IMR-90 (cell line): Measurements from ENCODE around the gene NKAIN4. TPM values are rescaled to one million over a fixed set of nuclear protein-coding genes. Genes with fewer than 3 reads are reported as not detected.

Experiments used
- ATAC-seq: fragments of 200-7000 bp; cut with Tn5 transposase; 2 replicates; pipeline ENCODE4 v1.9.1; 2020; ENCODE audit warnings: low read depth, mild to moderate bottlenecking, moderate library complexity
- BruUV-seq: library from RNA; stranded (reverse); fragments of 400-500 nt; replicated peaks from 2 replicates; lab custom pipeline; 2021; lab: Mats Ljungman, UMichigan
- CTCF ChIA-PET: fragments of 300-600 bp; formaldehyde crosslinking; extraction: SDS; loops from one replicate; lab custom pipeline; 2021; ENCODE audit warnings: antibody characterized with exemption; lab: Yijun Ruan, JAX
- POLR2A ChIA-PET: fragments of 300-600 bp; sonication (Branson Sonifier 250); formaldehyde crosslinking; loops from one replicate; lab custom pipeline; 2022; ENCODE audit warnings: antibody characterized with exemption; ENCODE audit not compliant: unreplicated experiment; lab: Charles Lee
- DNase-seq: peaks from one replicate; pipeline ENCODE4 v3.0.0; 2013
- H2AFZ ChIP-seq: replicated peaks from 2 replicates; pipeline ENCODE3; 2013; ENCODE audit warnings: low read length, mild to moderate bottlenecking; ENCODE audit not compliant: poor library complexity
- H2AK5ac ChIP-seq: 2 replicates; pipeline ENCODE4 v1.6.1; 2013; ENCODE audit warnings: low read depth, low read length, inconsistent platforms
- H2AK9ac ChIP-seq: replicated peaks from 2 replicates; pipeline ENCODE3; 2013; ENCODE audit warnings: mild to moderate bottlenecking, low read depth, low read length, moderate library complexity; ENCODE audit not compliant: poor library complexity
- H2BK120ac ChIP-seq: 2 replicates; pipeline ENCODE4 v1.6.1; 2013; ENCODE audit warnings: low read depth, low read length, inconsistent platforms
- H2BK15ac ChIP-seq: 3 replicates; pipeline ENCODE4 v1.6.1; 2013; ENCODE audit warnings: low read depth, low read length, inconsistent platforms
- H2BK20ac ChIP-seq: 2 replicates; pipeline ENCODE4 v1.6.1; 2013; ENCODE audit warnings: low read depth, mild to moderate bottlenecking, inconsistent platforms, low read length, moderate library complexity
- H2BK5ac ChIP-seq: 2 replicates; pipeline ENCODE4 v1.6.1; 2013; ENCODE audit warnings: mild to moderate bottlenecking, low read depth, low read length, inconsistent platforms; ENCODE audit not compliant: poor library complexity, severe bottlenecking
- H3K14ac ChIP-seq: replicated peaks from 2 replicates; pipeline ENCODE4 v1.6.1; 2013; ENCODE audit warnings: low read depth, low read length, inconsistent platforms
- H3K18ac ChIP-seq: 2 replicates; pipeline ENCODE4 v1.6.1; 2013; ENCODE audit warnings: low read depth, low read length, control low read depth
- H3K23ac ChIP-seq: 2 replicates; pipeline ENCODE4 v1.6.1; 2013; ENCODE audit warnings: low read depth, low read length, inconsistent platforms
- H3K27ac ChIP-seq: 2 replicates; pipeline ENCODE4 v1.5.1; 2013; ENCODE audit warnings: mild to moderate bottlenecking, control low read depth, low read length; ENCODE audit not compliant: insufficient read depth
- H3K27me3 ChIP-seq: 2 replicates; pipeline ENCODE4 v1.6.1; 2013; ENCODE audit warnings: low read length; ENCODE audit not compliant: control insufficient read depth, insufficient read depth
- H3K36me3 ChIP-seq: 2 replicates; pipeline ENCODE4 v1.6.1; 2013; ENCODE audit warnings: low read length, mixed read lengths; ENCODE audit not compliant: control insufficient read depth, insufficient read depth
- H3K4ac ChIP-seq: 2 replicates; pipeline ENCODE4 v1.6.1; 2013; ENCODE audit warnings: low read depth, low read length, inconsistent platforms
- H3K4me1 ChIP-seq: 2 replicates; pipeline ENCODE4 v1.6.1; 2013; ENCODE audit warnings: low read length, mixed read lengths; ENCODE audit not compliant: control insufficient read depth, insufficient read depth
- H3K4me2 ChIP-seq: 2 replicates; pipeline ENCODE4 v1.6.1; 2013; ENCODE audit warnings: low read depth, mild to moderate bottlenecking, control low read depth, low read length, moderate library complexity
- H3K4me3 ChIP-seq: 2 replicates; pipeline ENCODE4 v1.5.1; 2013; ENCODE audit warnings: low read depth, mild to moderate bottlenecking, control low read depth, low read length, moderate library complexity; ENCODE audit not compliant: insufficient read depth
- H3K56ac ChIP-seq: 2 replicates; pipeline ENCODE4 v1.6.1; 2013; ENCODE audit warnings: low read length, inconsistent platforms; ENCODE audit not compliant: insufficient read depth; ENCODE audit errors: extremely low read depth
- H3K79me1 ChIP-seq, 2 experiments: 2 replicates each; pipeline ENCODE4 v1.6.1; 2013; ENCODE audit warnings: low read length in 2 of 2, inconsistent platforms in 1 of 2, low read depth in 1 of 2
- H3K9ac ChIP-seq: 2 replicates; pipeline ENCODE4 v1.6.1; 2013; ENCODE audit warnings: low read depth, low read length, control low read depth
- H3K9me1 ChIP-seq: 2 replicates; pipeline ENCODE4 v1.6.1; 2013; ENCODE audit warnings: low read length, inconsistent platforms; ENCODE audit not compliant: insufficient read depth
- H3K9me3 ChIP-seq: 2 replicates; pipeline ENCODE4 v1.6.1; 2013; ENCODE audit warnings: low read length; ENCODE audit not compliant: control insufficient read depth, insufficient read depth
- H4K20me1 ChIP-seq: 2 replicates; pipeline ENCODE4 v1.6.1; 2013; ENCODE audit warnings: low read length, inconsistent platforms; ENCODE audit not compliant: insufficient read depth
- H4K5ac ChIP-seq: 2 replicates; pipeline ENCODE4 v1.6.1; 2013; ENCODE audit warnings: mild to moderate bottlenecking, low read depth, low read length, control low read depth
- H4K8ac ChIP-seq, 2 experiments: 2 replicates each; pipeline ENCODE4 v1.6.1; 2013; ENCODE audit warnings: low read depth in 2 of 2, low read length in 2 of 2, control low read depth in 1 of 2, inconsistent platforms in 1 of 2
- H4K91ac ChIP-seq: 2 replicates; pipeline ENCODE4 v1.6.1; 2013; ENCODE audit warnings: low read depth, low read length, inconsistent platforms; ENCODE audit not compliant: insufficient read depth
- CHD1 ChIP-seq: IDR thresholded peaks from 2 replicates; pipeline ENCODE4 v1.6.1; 2012; ENCODE audit warnings: low read depth, low read length, improper control_type of control experiment
- CTCF ChIP-seq: conservative IDR thresholded peaks from 2 replicates; pipeline ENCODE4 v1.5.1; 2012; ENCODE audit warnings: mild to moderate bottlenecking, low read depth, low read length, improper control_type of control experiment
- ELK1 ChIP-seq: fragments of 150-350 bp; IDR thresholded peaks from 2 replicates; pipeline ENCODE4 v1.6.1; 2016; ENCODE audit warnings: low read depth, mild to moderate bottlenecking, low read length, moderate library complexity, borderline replicate concordance
- MAFK ChIP-seq: IDR thresholded peaks from 2 replicates; pipeline ENCODE4 v1.6.1; 2012; ENCODE audit warnings: low read depth, low read length, improper control_type of control experiment
- MAZ ChIP-seq: IDR thresholded peaks from 2 replicates; pipeline ENCODE4 v1.6.1; 2012; ENCODE audit warnings: low read depth, mild to moderate bottlenecking, low read length, improper control_type of control experiment, moderate library complexity, borderline replicate concordance
- POLR2A ChIP-seq: IDR thresholded peaks from 2 replicates; pipeline ENCODE4 v1.6.1; 2012; ENCODE audit warnings: mild to moderate bottlenecking, low read depth, low read length
- RFX5 ChIP-seq: IDR thresholded peaks from 2 replicates; pipeline ENCODE4 v1.8.0; 2012; ENCODE audit warnings: low read depth, mild to moderate bottlenecking, low read length, moderate library complexity
- WGBS, 2 experiments: methylation state at CpG; one replicate each; pipeline versions ENCODE4 v1.1.5 to v1.1.7; 2013; ENCODE audit warnings: missing lambda C conversion rate in 2 of 2; ENCODE audit not compliant: insufficient read length in 1 of 2; ENCODE audit errors: extremely low coverage in 2 of 2; 5-methylcytosine and 5-hydroxymethylcytosine counted together
- dilution Hi-C: fragments of 300-500 bp; cut with HindIII; formaldehyde crosslinking; loops from one replicate; pipeline ENCODE4 v1.14.3; 2018; ENCODE audit warnings: low sequenced_read_pairs; ENCODE audit not compliant: unreplicated experiment
- in situ Hi-C: fragments of 300-500 bp; cut with MboI; formaldehyde crosslinking; loops from 3 replicates; pipeline ENCODE4 v1.14.3; 2019; ENCODE audit warnings: low sequenced_read_pairs, inconsistent platforms, mixed read lengths
- intact Hi-C: fragments of 100-400 bp; cut with micrococcal nuclease; formaldehyde crosslinking; loops from 2 replicates; pipeline ENCODE4 v1.10.0; 2022
- polyA plus RNA-seq, 3 experiments: library from polyadenylated mRNA; depleted of rRNA; stranded (reverse); fragments of >200 nt; gene quantifications; 2 replicates each; pipeline ENCODE4 v1.2.3, GENCODE V29; 2012; ENCODE audit warnings: low replicate concordance in 1 of 3
- total RNA-seq: library from RNA; depleted of rRNA; stranded (reverse); fragments of >200 nt; gene quantifications from 2 replicates; pipeline ENCODE4 v1.2.3, GENCODE V29; 2012

NKAIN4 gene
- total and polyA plus RNA-seq, 2 of the 4 experiments (the other 2 are of a cell fraction) = not detected

DNA sequence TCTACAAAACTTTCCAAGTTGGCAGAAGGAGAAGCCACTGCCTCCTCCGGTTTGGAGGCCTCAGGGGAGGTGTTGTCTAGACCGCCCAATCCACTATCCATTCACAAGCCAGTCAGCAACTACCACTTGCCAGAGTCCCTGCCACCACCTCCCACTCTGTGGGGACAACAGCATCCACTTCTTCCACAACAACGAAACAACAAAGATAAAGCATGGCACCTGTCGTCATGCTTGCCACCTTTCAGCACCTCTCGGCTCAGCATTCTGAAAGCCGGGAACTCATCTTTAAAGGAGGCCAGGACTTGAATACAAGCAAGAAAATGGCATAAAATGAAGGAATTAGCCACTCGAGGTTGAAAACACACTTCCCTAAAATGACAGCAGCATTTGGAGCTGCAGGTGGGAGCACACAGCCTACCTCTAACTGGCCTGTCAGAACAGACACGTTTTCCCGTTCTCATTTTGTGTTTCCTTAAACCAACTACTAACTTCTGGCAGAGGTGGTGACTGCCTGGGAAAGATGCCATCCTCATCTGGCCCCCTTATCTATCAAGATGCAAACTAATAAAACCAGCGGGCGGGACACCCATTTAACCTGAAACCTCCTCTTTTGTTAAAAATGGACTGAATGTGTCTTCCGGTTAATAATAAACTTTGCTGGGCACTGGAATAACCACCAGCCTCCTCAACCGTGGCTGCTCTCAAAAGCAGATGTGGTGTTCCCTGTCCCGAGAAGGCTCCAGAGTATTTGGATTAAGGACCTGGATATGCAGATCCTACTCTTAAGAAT, 60.1 kb downstream of the NKAIN4 start (continued):
- no peak for TF ChIP-seq CHD1

DNA sequence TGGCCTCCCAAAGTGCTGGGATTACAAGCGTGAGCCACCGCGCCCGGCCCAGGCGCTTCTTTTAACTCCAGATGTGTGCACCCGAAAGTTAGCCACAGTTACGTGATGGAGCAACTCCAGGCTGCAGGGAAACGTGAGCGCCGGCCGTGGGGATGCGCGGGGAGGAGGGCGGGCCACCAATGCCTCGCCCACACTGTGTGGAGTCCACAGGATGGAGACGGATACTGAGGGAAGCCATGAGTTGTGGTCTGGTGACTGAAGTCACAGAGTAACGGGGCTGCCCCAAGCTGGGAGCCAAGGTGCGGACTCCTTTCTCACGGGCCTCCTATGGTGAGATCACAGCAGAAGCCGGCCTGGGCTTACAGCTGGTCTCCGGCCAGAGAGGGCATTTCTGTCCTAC, 61.5 kb downstream of the NKAIN4 start:
- H3K4me3 ChIP-seq = no peak overlapping the region
- H4K5ac ChIP-seq = no peak overlapping the region
- no peak overlapping the region for H4K8ac ChIP-seq
- H2BK5ac ChIP-seq = no peak overlapping the region
- WGBS, 2 experiments = 92% methylated on average over 11 of the region's 21 CpGs; no CpG with 5 or more reads in 1 of the 2 experiments
- no peak overlapping the region for H3K56ac ChIP-seq
- no peak overlapping the region for H3K23ac ChIP-seq
- DNase-seq (no peak), ATAC-seq (no peak)
- dilution Hi-C loops = no loop called here
- no peak overlapping the region for H3K27ac ChIP-seq
- no peak overlapping the region for H3K14ac ChIP-seq
- no peak overlapping the region for H2BK15ac ChIP-seq
- peaks cover 40% of the 10 kb centered on the region for H4K20me1 ChIP-seq
- H2BK20ac ChIP-seq = no peak overlapping the region
- H3K79me1 ChIP-seq = peaks cover 6 to 35% of the 10 kb centered on the region in 2 experiments; a peak in 3 of 4 replicates
- no peak overlapping the region for H2AFZ ChIP-seq
- H3K4me1 ChIP-seq = no peaks in the 10 kb centered on the region
- no peak overlapping the region for H3K4ac ChIP-seq
- H3K4me2 ChIP-seq = no peak overlapping the region
- in situ Hi-C loops = no loop called here
- no TSS peak for BruUV-seq
- H3K9me3 ChIP-seq = no peaks in the 10 kb centered on the region
- no peak overlapping the region for H2AK9ac ChIP-seq
- ChIA-PET CTCF (interaction anchor here (0.9 kb wide), 1 partner anchor 9 kb away, joined by 3 read pairs; no protein-coding TSS in a partner anchor), POLR2A (no interaction called here)
- TF ChIP-seq ELK1 (no peak), MAZ (no peak), MAFK (no peak), POLR2A (no peak), RFX5 (no peak), CTCF (no peak)
- H3K9me1 ChIP-seq = peaks cover 8% of the 10 kb centered on the region; the same call in 1 of the 2 replicates
- intact Hi-C loops = no loop called here
- H4K91ac ChIP-seq = no peak overlapping the region
- H3K27me3 ChIP-seq = no peaks in the 10 kb centered on the region; the same call in 1 of the 2 replicates
- H3K18ac ChIP-seq = no peak overlapping the region
- no peak overlapping the region for H2BK120ac ChIP-seq
- no peak overlapping the region for H3K9ac ChIP-seq
- no peak overlapping the region for H2AK5ac ChIP-seq
- peaks cover 16% of the 10 kb centered on the region for H3K36me3 ChIP-seq
